Peyer's patch (tissue), 4 donors: Measurements from ENCODE around the gene MTRR. TPM values are rescaled to one million over a fixed set of nuclear protein-coding genes. Genes with fewer than 3 reads are reported as not detected.
A peak's percentile ranks its signal among the peaks of the same experiment; 100 is the strongest.

Experiments
- DNase-seq, 3 donors: peaks; one replicate each; pipeline ENCODE4 v3.0.0-alpha.2; 2017 to 2019
- H3K27ac ChIP-seq, 4 donors: fragments of 200-600 bp; sonication (generic); one replicate each; pipeline ENCODE4 v1.5.1; 2016 to 2019
- H3K27me3 ChIP-seq, 2 donors: fragments of 200-600 bp; sonication (generic); one replicate each; pipeline ENCODE4 v1.5.1; 2019
- H3K36me3 ChIP-seq, 3 donors: fragments of 200-600 bp; sonication (generic); one replicate each; pipeline ENCODE4 v1.5.1; 2016 to 2019
- H3K4me1 ChIP-seq, 4 donors: fragments of 200-600 bp; sonication (generic); one replicate each; pipeline ENCODE4 v1.5.1; 2016 to 2019
- H3K4me3 ChIP-seq, 4 donors: fragments of 200-600 bp; sonication (generic); 1 replicate in 3 of 4; 2 replicates in 1 of 4; pipeline ENCODE4 v1.5.1; 2016 to 2019; ENCODE audit warnings: mild to moderate bottlenecking in 1 of 4
- H3K9me3 ChIP-seq, 4 donors: fragments of 200-600 bp; sonication (generic); one replicate each; pipeline ENCODE4 v1.5.1; 2016 to 2019; ENCODE audit warnings: mild to moderate bottlenecking in 1 of 4
- POLR2A ChIP-seq, 2 donors: fragments of 450-650 bp; IDR thresholded peaks; one replicate each; pipeline ENCODE4 v1.5.1; 2017; ENCODE audit warnings: antibody characterized with exemption in 2 of 2, mild to moderate bottlenecking in 2 of 2, moderate library complexity in 2 of 2
- total RNA-seq, 4 donors: library from RNA; depleted of rRNA; stranded (reverse); fragments of >200 nt; gene quantifications; one replicate each; pipeline ENCODE4 v1.1.0, GENCODE V29; 2016
- TF ChIP-seq, protein P1 (sequence below), 6 experiments: fragments of 450-650 bp in 4 of 6; fragments of 200-600 bp in 2 of 6; sonication (generic) in 1 of 6; IDR thresholded peaks; one replicate each; pipeline ENCODE4 v1.5.1; 2017 to 2019; ENCODE audit warnings: antibody characterized with exemption in 6 of 6, mild to moderate bottlenecking in 3 of 6, moderate library complexity in 1 of 6

MTRR gene
- 10 to 100 TPM; 45.7 to 82.1 (median 71.7) TPM for total RNA-seq

DNA sequence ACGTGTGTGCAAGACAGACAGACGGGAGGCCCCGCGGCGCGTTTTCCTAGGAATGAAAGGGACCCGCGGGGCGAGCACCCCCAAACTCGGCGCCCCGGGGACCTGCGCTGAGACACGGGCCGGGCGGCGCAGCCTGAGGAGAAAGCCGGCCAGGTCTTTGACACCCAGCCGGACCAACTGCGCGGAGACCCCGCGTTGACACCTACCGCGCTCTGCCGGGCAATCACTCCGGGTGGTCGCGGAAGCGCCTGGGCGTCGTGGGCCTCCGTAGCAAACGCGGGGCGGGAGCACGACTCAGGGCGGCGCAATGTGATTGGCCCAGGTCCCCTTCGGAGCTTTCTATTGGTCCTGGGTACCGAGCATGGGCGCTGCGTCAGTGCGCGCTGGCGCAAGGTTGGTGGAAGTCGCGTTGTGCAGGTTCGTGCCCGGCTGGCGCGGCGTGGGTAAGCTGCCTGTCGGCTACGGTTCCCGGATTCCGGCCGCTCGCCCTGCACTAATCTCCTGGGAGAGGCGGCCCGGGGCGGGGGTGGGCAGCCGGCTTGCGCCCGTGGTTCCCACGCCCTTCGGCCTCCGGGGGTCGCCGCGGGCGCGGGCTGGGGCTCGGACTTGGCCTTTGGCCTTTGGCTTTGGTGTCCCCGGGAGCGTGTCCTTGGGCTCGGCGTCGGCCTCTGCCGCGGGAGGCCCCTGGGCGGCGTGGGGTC lies at the start of gene MTRR, which contains the start of gene FASTKD3:
Gene MTRR, plus strand, starts transcription at position 376 of the 701 bp plus-strand sequence. CDS start 1,647 bp downstream, outside the sequence.
Gene FASTKD3, minus strand, starts transcription at position 259 of the 701 bp plus-strand sequence. CDS start 948 bp downstream, outside the sequence.
- peaks cover 0 to 18% (median 0%) of the 10 kb centered on the region in 3 donors for H3K36me3 ChIP-seq
- peak within 1 kb of the TSS; percentile 76 to 88 (median 86) for H3K27ac ChIP-seq
- H3K27me3 ChIP-seq: no peaks in the 10 kb centered on the region
- no peaks in the 10 kb centered on the region for H3K9me3 ChIP-seq
- peak within 1 kb of the TSS; percentile 83 to 99 (median 94) for H3K4me3 ChIP-seq
- TF ChIP-seq, protein P1, sequence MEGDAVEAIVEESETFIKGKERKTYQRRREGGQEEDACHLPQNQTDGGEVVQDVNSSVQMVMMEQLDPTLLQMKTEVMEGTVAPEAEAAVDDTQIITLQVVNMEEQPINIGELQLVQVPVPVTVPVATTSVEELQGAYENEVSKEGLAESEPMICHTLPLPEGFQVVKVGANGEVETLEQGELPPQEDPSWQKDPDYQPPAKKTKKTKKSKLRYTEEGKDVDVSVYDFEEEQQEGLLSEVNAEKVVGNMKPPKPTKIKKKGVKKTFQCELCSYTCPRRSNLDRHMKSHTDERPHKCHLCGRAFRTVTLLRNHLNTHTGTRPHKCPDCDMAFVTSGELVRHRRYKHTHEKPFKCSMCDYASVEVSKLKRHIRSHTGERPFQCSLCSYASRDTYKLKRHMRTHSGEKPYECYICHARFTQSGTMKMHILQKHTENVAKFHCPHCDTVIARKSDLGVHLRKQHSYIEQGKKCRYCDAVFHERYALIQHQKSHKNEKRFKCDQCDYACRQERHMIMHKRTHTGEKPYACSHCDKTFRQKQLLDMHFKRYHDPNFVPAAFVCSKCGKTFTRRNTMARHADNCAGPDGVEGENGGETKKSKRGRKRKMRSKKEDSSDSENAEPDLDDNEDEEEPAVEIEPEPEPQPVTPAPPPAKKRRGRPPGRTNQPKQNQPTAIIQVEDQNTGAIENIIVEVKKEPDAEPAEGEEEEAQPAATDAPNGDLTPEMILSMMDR (IDR thresholded peaks at IDR 0.05): no peak
- peak; percentile 70 to 76 for TF ChIP-seq POLR2A (IDR thresholded peaks at IDR 0.05)
- DNase-seq: peak; percentile 91 to 97 (median 95)
- H3K4me1 ChIP-seq: peaks cover 0 to 33% (median 9%) of the 10 kb centered on the region in 4 donors

DNA sequence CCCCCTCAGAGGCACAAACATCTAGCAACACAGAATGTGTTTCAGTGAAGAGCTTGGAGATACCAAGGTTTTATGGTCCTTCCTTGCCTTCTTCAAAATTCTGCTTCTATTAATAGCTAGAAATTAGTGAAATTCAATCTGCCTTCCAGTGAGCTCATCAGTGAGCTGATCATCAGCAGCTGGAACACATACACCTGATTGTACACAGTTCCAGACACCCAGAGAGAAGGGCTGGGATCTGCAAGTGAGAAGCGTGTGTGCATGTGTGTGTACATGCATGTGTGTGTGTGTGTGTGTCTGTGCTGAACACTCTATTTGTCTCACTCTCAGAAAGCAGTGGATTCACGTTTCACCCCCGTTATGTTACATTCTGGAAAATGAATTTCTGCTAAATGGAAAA lies 46.5 kb upstream of the MTRR start:
- DNase-seq: no peak

DNA sequence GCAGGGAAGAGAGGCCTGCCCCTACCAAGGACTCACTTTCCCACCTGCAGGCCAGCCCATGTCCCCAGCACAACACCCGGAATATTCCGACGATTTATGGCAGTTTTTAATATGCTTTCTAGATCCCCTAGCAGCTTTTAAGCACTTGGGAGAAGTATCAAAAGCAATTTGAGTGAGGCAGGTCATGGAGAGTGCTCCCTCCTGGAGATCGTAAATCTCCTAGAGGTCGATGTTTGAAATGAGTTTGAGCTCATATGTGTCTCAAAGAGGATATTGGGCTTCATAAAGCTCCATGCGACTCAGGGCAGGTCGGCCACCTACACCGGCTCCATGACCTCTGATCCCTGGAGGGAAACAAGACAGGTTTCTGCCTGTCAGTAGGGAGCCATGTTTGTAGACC lies 45.4 kb upstream of the MTRR start:
- DNase-seq: no peak
- no peaks in the 10 kb centered on the region for H3K4me1 ChIP-seq
- no peak overlapping the region for H3K4me3 ChIP-seq
- no peaks in the 10 kb centered on the region for H3K36me3 ChIP-seq
- TF ChIP-seq POLR2A (IDR thresholded peaks at IDR 0.05): no peak
- TF ChIP-seq, protein P1 (IDR thresholded peaks at IDR 0.05): no peak
- H3K27ac ChIP-seq: no peak overlapping the region
- H3K9me3 ChIP-seq: no peaks in the 10 kb centered on the region
- H3K27me3 ChIP-seq: no peaks in the 10 kb centered on the region

More for the DNA sequence above, 46.5 kb upstream of the MTRR start:
- Histone ChIP-seq H3K4me3 (no peak overlapping the region), H3K27ac (no peak overlapping the region), H3K9me3 (no peaks in the 10 kb centered on the region), H3K36me3 (no peaks in the 10 kb centered on the region), H3K4me1 (no peaks in the 10 kb centered on the region), H3K27me3 (no peaks in the 10 kb centered on the region)
- TF ChIP-seq, protein P1 (IDR thresholded peaks at IDR 0.05): no peak
- TF ChIP-seq POLR2A (IDR thresholded peaks at IDR 0.05): no peak

DNA sequence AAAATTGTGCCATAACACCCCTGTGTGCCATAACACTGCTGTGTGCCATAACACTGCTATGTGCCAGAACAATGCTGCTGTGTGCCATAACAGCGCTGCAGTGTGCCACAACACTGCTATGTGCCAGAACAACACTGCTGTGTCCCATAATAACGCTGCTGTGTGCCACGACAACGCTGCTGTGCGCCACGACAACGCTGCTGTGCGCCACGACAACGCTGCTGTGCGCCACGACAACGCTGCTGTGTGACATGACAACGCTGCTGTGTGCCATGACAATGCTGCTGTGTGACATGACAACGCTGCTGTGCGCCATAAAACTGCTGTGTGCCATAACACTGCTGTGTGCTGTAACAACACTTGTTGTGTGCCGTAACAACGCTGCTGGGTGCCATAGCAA lies 44.0 kb upstream of the MTRR start:
- no peak for TF ChIP-seq POLR2A (IDR thresholded peaks at IDR 0.05)
- TF ChIP-seq, protein P1 (IDR thresholded peaks at IDR 0.05): no peak
- Histone ChIP-seq H3K27me3 (no peaks in the 10 kb centered on the region), H3K4me3 (no peak overlapping the region), H3K27ac (no peak overlapping the region), H3K4me1 (no peaks in the 10 kb centered on the region), H3K9me3 (no peaks in the 10 kb centered on the region), H3K36me3 (no peaks in the 10 kb centered on the region)
- no peak for DNase-seq

DNA sequence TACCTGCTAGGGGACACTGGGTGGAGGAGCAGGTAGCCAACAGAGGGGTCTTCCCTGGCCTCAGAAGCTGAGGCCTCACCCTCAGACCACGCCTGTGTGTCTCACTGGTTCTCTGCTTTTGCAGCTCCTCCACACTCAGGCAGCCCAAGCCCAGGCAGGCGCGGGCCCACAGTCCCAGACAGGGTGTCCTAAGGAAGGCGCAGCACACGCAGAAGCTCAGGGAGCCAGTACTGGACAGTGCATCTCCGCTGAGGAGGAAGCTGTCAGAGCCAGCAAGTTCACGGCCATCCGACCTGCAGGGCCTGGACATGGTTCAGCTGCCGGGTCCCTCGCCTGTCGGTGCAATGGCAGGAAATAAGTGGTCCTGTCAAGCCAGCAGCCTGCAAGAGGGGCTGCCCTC lies 43.3 kb upstream of the MTRR start:
- H3K27ac ChIP-seq: no peak overlapping the region
- H3K9me3 ChIP-seq: no peaks in the 10 kb centered on the region
- H3K4me3 ChIP-seq: no peak overlapping the region
- no peak for DNase-seq
- H3K36me3 ChIP-seq: no peaks in the 10 kb centered on the region
- no peaks in the 10 kb centered on the region for H3K27me3 ChIP-seq
- TF ChIP-seq, protein P1 (IDR thresholded peaks at IDR 0.05): no peak
- TF ChIP-seq POLR2A (IDR thresholded peaks at IDR 0.05): no peak
- no peaks in the 10 kb centered on the region for H3K4me1 ChIP-seq
